OCI-LY3 (cell line): ENCODE results near the gene SYT8.

Experiments used
- EZH2phosphoT487 ChIP-seq: fragments of 200-600 bp; shearing (Covaris generic); IDR thresholded peaks from 2 replicates; pipeline ENCODE4 v1.6.1; 2018; ENCODE audit warnings: antibody characterized with exemption, mixed run types, low read depth
- TF ChIP-seq, protein P1 (sequence below): fragments of 200-600, 300-600 bp; sonication (generic); IDR thresholded peaks from 2 replicates; pipeline ENCODE4 v1.5.1; 2014; ENCODE audit warnings: antibody characterized with exemption, low read length, low read depth

DNA sequence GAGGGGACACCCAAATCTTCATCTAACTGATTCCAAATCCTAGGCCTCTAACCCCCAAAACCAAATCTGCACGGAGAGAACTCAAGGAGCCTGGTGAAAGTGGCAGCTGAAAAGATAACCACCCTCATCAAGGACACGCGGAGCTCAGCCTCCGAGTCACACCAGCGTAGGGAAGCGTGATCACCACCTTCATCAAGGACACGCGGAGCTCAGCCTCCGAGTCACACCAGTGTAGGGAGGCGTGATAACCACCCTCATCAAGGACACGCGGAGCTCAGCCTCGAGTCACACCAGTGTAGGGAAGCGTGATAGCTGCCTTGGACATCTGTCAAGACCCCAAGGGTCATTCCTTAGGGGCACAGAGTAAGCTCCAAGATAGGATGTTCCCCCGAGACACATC is 29.3 kb upstream of the SYT8 start:
- TF ChIP-seq, protein P1, sequence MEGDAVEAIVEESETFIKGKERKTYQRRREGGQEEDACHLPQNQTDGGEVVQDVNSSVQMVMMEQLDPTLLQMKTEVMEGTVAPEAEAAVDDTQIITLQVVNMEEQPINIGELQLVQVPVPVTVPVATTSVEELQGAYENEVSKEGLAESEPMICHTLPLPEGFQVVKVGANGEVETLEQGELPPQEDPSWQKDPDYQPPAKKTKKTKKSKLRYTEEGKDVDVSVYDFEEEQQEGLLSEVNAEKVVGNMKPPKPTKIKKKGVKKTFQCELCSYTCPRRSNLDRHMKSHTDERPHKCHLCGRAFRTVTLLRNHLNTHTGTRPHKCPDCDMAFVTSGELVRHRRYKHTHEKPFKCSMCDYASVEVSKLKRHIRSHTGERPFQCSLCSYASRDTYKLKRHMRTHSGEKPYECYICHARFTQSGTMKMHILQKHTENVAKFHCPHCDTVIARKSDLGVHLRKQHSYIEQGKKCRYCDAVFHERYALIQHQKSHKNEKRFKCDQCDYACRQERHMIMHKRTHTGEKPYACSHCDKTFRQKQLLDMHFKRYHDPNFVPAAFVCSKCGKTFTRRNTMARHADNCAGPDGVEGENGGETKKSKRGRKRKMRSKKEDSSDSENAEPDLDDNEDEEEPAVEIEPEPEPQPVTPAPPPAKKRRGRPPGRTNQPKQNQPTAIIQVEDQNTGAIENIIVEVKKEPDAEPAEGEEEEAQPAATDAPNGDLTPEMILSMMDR: no peak
- no peak for TF ChIP-seq EZH2phosphoT487
